ENCODE measurements around the gene THEM5.

Gene THEM5

GRCh38 chr1:151846686-151847237 is 6.8 kb downstream of the THEM5 start:
- no peak overlapping the region for H3K4me3 ChIP-seq (ENCODE audit: low read depth in 1 of 2, low read length in 1 of 2)
- H3K36me3 ChIP-seq, result no peaks in the 10 kb centered on the region
- no peaks in the 10 kb centered on the region for H3K9me3 ChIP-seq
- peaks cover 98% of the 10 kb centered on the region for H3K27me3 ChIP-seq
- no peaks in the 10 kb centered on the region for H3K4me1 ChIP-seq (ENCODE audit: control insufficient read depth in 1 of 2, insufficient read depth in 1 of 2, low read depth in 1 of 2, low read length in 1 of 2)
- H3K27ac ChIP-seq, result no peak overlapping the region
- no peak for TF ChIP-seq CTCF (IDR thresholded peaks at IDR 0.05)

GRCh38 chr1:151846062-151846568 is 7.4 kb downstream of the THEM5 start:
- Histone ChIP-seq H3K27ac (no peak overlapping the region), H3K4me3 (ENCODE audit: low read depth in 1 of 2, low read length in 1 of 2) (no peak overlapping the region), H3K9me3 (no peaks in the 10 kb centered on the region), H3K27me3 (peaks cover 100% of the 10 kb centered on the region), H3K4me1 (ENCODE audit: control insufficient read depth in 1 of 2, insufficient read depth in 1 of 2, low read depth in 1 of 2, low read length in 1 of 2) (no peaks in the 10 kb centered on the region), H3K36me3 (no peaks in the 10 kb centered on the region)
- TF ChIP-seq CTCF (IDR thresholded peaks at IDR 0.05), result no peak

- H3K9me3 ChIP-seq, result no peaks in the 10 kb centered on the region
- H3K4me3 ChIP-seq (ENCODE audit: low read depth in 1 of 2, low read length in 1 of 2), result no peak overlapping the region
- no peak overlapping the region for H3K27ac ChIP-seq
- H3K4me1 ChIP-seq (ENCODE audit: control insufficient read depth in 1 of 2, insufficient read depth in 1 of 2, low read depth in 1 of 2, low read length in 1 of 2), result peaks cover 6 to 12% of the 10 kb centered on the region in 2 experiments
- no peaks in the 10 kb centered on the region for H3K36me3 ChIP-seq
- H3K27me3 ChIP-seq, result peaks cover 100% of the 10 kb centered on the region
- TF ChIP-seq CTCF (IDR thresholded peaks at IDR 0.05), result no peak
Observed at GRCh38 chr1:151843398-151843797, 10.1 kb downstream of the THEM5 start.

GRCh38 chr1:151841141-151841540 is 12.4 kb downstream of the THEM5 start:
- Histone ChIP-seq H3K27ac (no peak overlapping the region), H3K4me1 (ENCODE audit: control insufficient read depth in 1 of 2, insufficient read depth in 1 of 2, low read depth in 1 of 2, low read length in 1 of 2) (peaks cover 7 to 20% of the 10 kb centered on the region in 2 experiments), H3K9me3 (no peaks in the 10 kb centered on the region), H3K4me3 (ENCODE audit: low read depth in 1 of 2, low read length in 1 of 2) (no peak overlapping the region), H3K27me3 (peaks cover 100% of the 10 kb centered on the region), H3K36me3 (no peaks in the 10 kb centered on the region)
- TF ChIP-seq CTCF (IDR thresholded peaks at IDR 0.05), result no peak

- no peak for TF ChIP-seq CTCF (IDR thresholded peaks at IDR 0.05)
- H3K9me3 ChIP-seq, result no peaks in the 10 kb centered on the region
- H3K4me3 ChIP-seq (ENCODE audit: low read depth in 1 of 2, low read length in 1 of 2), result no peak overlapping the region
- H3K36me3 ChIP-seq, result no peaks in the 10 kb centered on the region
- peaks cover 100% of the 10 kb centered on the region for H3K27me3 ChIP-seq
- no peak overlapping the region for H3K27ac ChIP-seq
- peaks cover 7 to 20% of the 10 kb centered on the region in 2 experiments for H3K4me1 ChIP-seq (ENCODE audit: control insufficient read depth in 1 of 2, insufficient read depth in 1 of 2, low read depth in 1 of 2, low read length in 1 of 2)
Observed at GRCh38 chr1:151840421-151840820, 13.1 kb downstream of the THEM5 start.

All from neutrophil (primary cell).